A673 (cell line): ENCODE measurements around the gene CLK1.

Experiments used
- CTCF ChIP-seq: fragments of 300-800, 200-600 bp; sonication (generic); conservative IDR thresholded peaks from 2 replicates; pipeline ENCODE4 v1.5.1; 2017; ENCODE audit warnings: low read depth, mild to moderate bottlenecking, antibody characterized with exemption, low read length, moderate library complexity, mixed read lengths
- EZH2 ChIP-seq: fragments of 200-600 bp; sonication (generic); IDR thresholded peaks from 2 replicates; pipeline ENCODE4 v1.6.1; 2017; ENCODE audit warnings: borderline replicate concordance, low read depth, mild to moderate bottlenecking, mixed read lengths, antibody characterized with exemption, low read length; ENCODE audit not compliant: poor library complexity, severe bottlenecking

DNA sequence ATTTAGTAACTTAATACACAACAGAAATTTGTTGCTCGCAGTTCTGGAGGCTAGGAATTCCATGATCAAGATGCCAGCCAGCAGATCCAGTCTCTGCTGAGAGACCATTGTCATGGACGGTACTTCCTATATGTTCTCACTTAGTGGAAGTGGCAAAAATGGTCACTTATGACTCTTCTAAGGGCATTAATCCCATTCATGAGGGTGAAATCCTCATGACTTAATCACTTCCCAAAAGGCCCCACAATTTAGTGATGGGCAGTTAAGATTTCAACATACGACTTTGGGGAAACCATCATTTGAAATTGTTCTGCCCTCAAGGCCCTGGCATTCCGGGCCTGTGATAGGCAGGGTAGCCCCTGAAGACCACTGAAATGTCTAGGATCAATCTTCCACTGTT lies 29.8 kb downstream of the CLK1 start:
- TF ChIP-seq EZH2 (no peak), CTCF (no peak)
